ENCODE results near the gene ARAF.

Gene ARAF

GRCh38 chrX:47619486-47620302 lies 58.7 kb downstream of the ARAF start, which contains the start of gene SYN1:
SYN1 (minus strand) TSS chrX:47619857; CDS start chrX:47619728, 129 bp downstream.
- Histone ChIP-seq H3K9me3 (ENCODE audit: control insufficient read depth, low read length) (no peaks in the 10 kb centered on the region), H3K36me3 (ENCODE audit: control insufficient read depth, insufficient read depth, low read length) (no peaks in the 10 kb centered on the region), H3K27ac (ENCODE audit: insufficient read depth, low read depth, low read length, poor library complexity, severe bottlenecking) (no peak within 1 kb of the TSS), H3K4me3 (ENCODE audit: insufficient read depth, low read depth, low read length) (peak within 1 kb of the TSS; percentile 32), H3K4me1 (ENCODE audit: control insufficient read depth, insufficient read depth, low read length) (no peaks in the 10 kb centered on the region), H3K27me3 (ENCODE audit: control insufficient read depth, insufficient read depth, low read length, poor library complexity, severe bottlenecking) (peaks cover 17% of the 10 kb centered on the region)
- WGBS, 2 experiments: 1 to 2% methylated on average over 81 to 88 of the region's 88 CpGs

GRCh38 chrX:47620303-47620685 lies 59.3 kb downstream of the ARAF start:
- 55 to 58% methylated on average over 9 of the region's 9 CpGs for WGBS, 2 experiments
- no peaks in the 10 kb centered on the region for H3K9me3 ChIP-seq (ENCODE audit: control insufficient read depth, low read length)
- no peaks in the 10 kb centered on the region for H3K36me3 ChIP-seq (ENCODE audit: control insufficient read depth, insufficient read depth, low read length)
- peaks cover 17% of the 10 kb centered on the region for H3K27me3 ChIP-seq (ENCODE audit: control insufficient read depth, insufficient read depth, low read length, poor library complexity, severe bottlenecking)
- no peak overlapping the region for H3K4me3 ChIP-seq (ENCODE audit: insufficient read depth, low read depth, low read length)
- no peak overlapping the region for H3K27ac ChIP-seq (ENCODE audit: insufficient read depth, low read depth, low read length, poor library complexity, severe bottlenecking)
- no peaks in the 10 kb centered on the region for H3K4me1 ChIP-seq (ENCODE audit: control insufficient read depth, insufficient read depth, low read length)

Measured in ectodermal cell (in vitro differentiated cells).